Naive thymus-derived CD4-positive, alpha-beta T cell (primary cell): ENCODE measurements around the gene SRPK2. TPM values are rescaled to one million over a fixed set of nuclear protein-coding genes. Genes with fewer than 3 reads are reported as not detected.

Source experiments
- ATAC-seq: fragments of 150-1000 bp; cut with Tn5 transposase; 2 replicates; pipeline ENCODE4 v1.10.0; 2021; ENCODE audit warnings: mild to moderate bottlenecking, moderate library complexity
- CTCF ChIA-PET: fragments of 350-600 bp; sonication (Branson Sonifier 250); formaldehyde crosslinking; loops from one replicate; lab custom pipeline; 2021; ENCODE audit warnings: antibody characterized with exemption; lab: Charles Lee
- POLR2A ChIA-PET: fragments of 350-600 bp; sonication (Branson Sonifier 250); formaldehyde crosslinking; loops from one replicate; lab custom pipeline; 2021; ENCODE audit warnings: antibody characterized with exemption, inconsistent platforms; lab: Charles Lee
- DNase-seq, 9 donors: peaks; one replicate each; pipeline versions ENCODE4 v3.0.0 to v3.0.0-alpha.2; 2020 to 2022; ENCODE audit warnings: mixed read lengths in 1 of 9
- H3K27ac ChIP-seq: one replicate; pipeline ENCODE4 v1.7.0; 2013; ENCODE audit warnings: mild to moderate bottlenecking, low read depth, low read length, moderate library complexity
- H3K27me3 ChIP-seq, 2 donors: one replicate each; pipeline ENCODE4 v1.7.0; 2013; ENCODE audit warnings: low read length in 2 of 2, mild to moderate bottlenecking in 2 of 2, moderate library complexity in 2 of 2; ENCODE audit not compliant: control insufficient read depth in 2 of 2, insufficient read depth in 2 of 2
- H3K36me3 ChIP-seq, 3 experiments: 1 replicate in 2 of 3; 2 replicates in 1 of 3; pipeline ENCODE4 v1.7.0; 2013; ENCODE audit warnings: low read length in 3 of 3, mild to moderate bottlenecking in 3 of 3, moderate library complexity in 1 of 3; ENCODE audit not compliant: insufficient read depth in 3 of 3, control insufficient read depth in 2 of 3
- H3K4me1 ChIP-seq, 2 donors: one replicate each; pipeline ENCODE4 v1.7.0; 2013; ENCODE audit warnings: low read length in 2 of 2, mild to moderate bottlenecking in 2 of 2, moderate library complexity in 1 of 2; ENCODE audit not compliant: control insufficient read depth in 2 of 2, insufficient read depth in 2 of 2
- H3K4me3 ChIP-seq: 2 replicates; pipeline ENCODE4 v1.7.0; 2013; ENCODE audit warnings: mild to moderate bottlenecking, low read length
- H3K9me3 ChIP-seq, 3 experiments: 1 replicate in 2 of 3; 2 replicates in 1 of 3; pipeline ENCODE4 v1.7.0; 2013; ENCODE audit warnings: low read length in 3 of 3; ENCODE audit not compliant: control insufficient read depth in 2 of 3
- H3K27ac Mint-ChIP-seq, 9 donors: one replicate each; pipeline ENCODE4 v1.8.0; 2020 to 2022; ENCODE audit warnings: mixed read lengths in 9 of 9, mild to moderate bottlenecking in 8 of 9, moderate library complexity in 5 of 9, inconsistent platforms in 2 of 9
- H3K27me3 Mint-ChIP-seq, 5 donors: one replicate each; pipeline ENCODE4 v1.8.0; 2021 to 2022; ENCODE audit warnings: mixed read lengths in 5 of 5, mild to moderate bottlenecking in 1 of 5
- H3K36me3 Mint-ChIP-seq, 5 donors: one replicate each; pipeline ENCODE4 v1.8.0; 2020 to 2022; ENCODE audit warnings: mixed read lengths in 5 of 5, mild to moderate bottlenecking in 3 of 5, inconsistent platforms in 1 of 5
- H3K4me1 Mint-ChIP-seq, 7 donors: one replicate each; pipeline ENCODE4 v1.8.0; 2020 to 2022; ENCODE audit warnings: mixed read lengths in 7 of 7, mild to moderate bottlenecking in 3 of 7, inconsistent platforms in 1 of 7
- H3K4me3 Mint-ChIP-seq, 10 donors: one replicate each; pipeline ENCODE4 v1.8.0; 2020 to 2022; ENCODE audit warnings: mild to moderate bottlenecking in 10 of 10, mixed read lengths in 10 of 10, moderate library complexity in 6 of 10, inconsistent platforms in 2 of 10
- H3K9me3 Mint-ChIP-seq, 11 donors: one replicate each; pipeline ENCODE4 v1.8.0; 2020 to 2022; ENCODE audit warnings: mixed read lengths in 11 of 11, mild to moderate bottlenecking in 4 of 11, inconsistent platforms in 1 of 11, moderate library complexity in 1 of 11
- intact Hi-C, 2 donors: fragments of 100-400 bp; cut with micrococcal nuclease; formaldehyde crosslinking; loops; one replicate each; pipeline ENCODE4 v1.15.1; 2023
- polyA plus RNA-seq, 2 donors: library from polyadenylated mRNA; unstranded; fragments of 300-500 nt; fragmentation: Illumina TruSeq; gene quantifications; one replicate each; pipeline ENCODE4 v1.2.3, GENCODE V29; 2021
- total RNA-seq, 6 experiments: library from RNA in 5 of 6; stranded (reverse) in 5 of 6; gene quantifications; 1 replicate in 5 of 6; 2 replicates in 1 of 6; pipeline ENCODE4 v1.2.3 and lab custom pipeline; 2021 to 2026

The SRPK2 gene
- total and polyA plus RNA-seq, 7 experiments from 2014 or later: 40.2 to 56.7 (median 46.8) TPM

DNA sequence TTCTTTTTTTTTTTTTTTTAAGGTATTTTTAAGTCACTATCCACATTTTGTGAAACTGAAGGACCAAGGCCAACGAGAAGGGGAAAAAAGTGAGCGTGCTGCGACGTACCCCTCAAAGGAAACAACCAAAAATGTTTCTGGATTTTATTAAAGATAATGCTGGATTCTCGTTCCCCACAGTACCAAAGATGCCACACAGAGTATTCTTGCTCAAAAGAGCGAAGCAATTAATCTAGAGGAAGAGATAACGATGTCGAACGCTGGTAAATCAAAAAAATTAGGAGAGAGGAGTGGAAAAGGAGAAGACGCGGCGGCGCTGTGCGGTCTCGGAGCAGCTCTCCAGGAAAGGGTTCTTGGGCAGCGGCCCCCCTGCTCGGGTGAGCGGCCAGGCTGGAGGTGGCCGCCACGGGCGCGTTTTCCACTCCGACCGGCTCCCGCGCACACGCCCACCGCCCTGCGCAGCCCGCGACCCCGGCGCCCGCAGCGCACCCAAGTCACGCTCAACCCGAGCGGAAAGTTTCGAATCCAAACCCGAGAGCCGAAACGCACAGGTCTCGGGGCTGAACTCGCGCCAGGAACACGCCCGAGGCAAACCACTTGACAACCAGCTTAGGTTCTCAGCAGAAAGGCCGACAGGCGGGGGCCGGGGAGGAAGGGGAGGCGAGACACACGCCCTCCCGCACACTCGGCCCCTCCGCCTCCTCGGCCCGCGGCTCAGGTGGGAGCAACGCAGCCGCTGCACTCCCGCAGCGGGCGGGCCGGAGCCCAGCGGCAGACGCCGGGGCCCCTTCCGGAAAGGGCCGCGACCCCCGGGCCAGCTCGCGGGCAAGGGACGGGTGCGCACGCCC lies 989 bp downstream of the SRPK2 start:
- DNase-seq (peak; percentile 20 to 56 (median 39)), ATAC-seq (peak; percentile 57)
- H3K27ac ChIP-seq: peak overlapping the region; percentile 61
- peaks cover 5 to 12% of the 10 kb centered on the region in 2 donors for H3K4me1 ChIP-seq
- H3K4me1 Mint-ChIP-seq: peaks cover 20 to 50% (median 41%) of the 10 kb centered on the region in 7 donors
- H3K27ac Mint-ChIP-seq: peak overlapping the region; percentile 60 to 95 (median 90)
- H3K27me3 Mint-ChIP-seq: peaks cover 0 to 2% (median 0%) of the 10 kb centered on the region in 5 donors
- ChIA-PET CTCF (interaction anchor here (0.6 to 1.1 kb wide), 3 partner anchors 12 to 374 kb away, joined by 3 to 6 read pairs (median 3); partner anchors contain the start of gene KMT2E), POLR2A (interaction anchor here (0.5 to 3.4 kb wide), 8 partner anchors 8 to 374 kb away, joined by 3 to 17 read pairs (median 4); partner anchors contain the start of genes KMT2E and RINT1)
- no peaks in the 10 kb centered on the region for H3K27me3 ChIP-seq
- H3K4me3 ChIP-seq: peak overlapping the region; percentile 77
- H3K36me3 ChIP-seq: no peaks in the 10 kb centered on the region
- intact Hi-C loops: loop anchor here (1.0 to 10.0 kb wide), 9 partner anchors 35 to 443 kb away; partner anchors contain the start of gene RINT1 (in 2 of the 2)
- peaks cover 0 to 7% (median 5%) of the 10 kb centered on the region in 5 donors for H3K36me3 Mint-ChIP-seq
- H3K9me3 ChIP-seq: no peaks in the 10 kb centered on the region
- H3K4me3 Mint-ChIP-seq: peak overlapping the region; percentile 79 to 99 (median 96)
- peaks cover 0 to 2% (median 0%) of the 10 kb centered on the region in 11 donors for H3K9me3 Mint-ChIP-seq

GRCh38 chr7:105377903-105378302 lies 10.8 kb downstream of the SRPK2 start:
- peaks cover 0 to 14% (median 7%) of the 10 kb centered on the region in 5 donors for H3K36me3 Mint-ChIP-seq
- H3K4me3 Mint-ChIP-seq: peak overlapping the region in 2 of 10 donors; percentile 17 to 40
- no peaks in the 10 kb centered on the region for H3K36me3 ChIP-seq
- H3K27me3 ChIP-seq: no peaks in the 10 kb centered on the region
- no peak overlapping the region for H3K27ac ChIP-seq
- H3K27me3 Mint-ChIP-seq: no peaks in the 10 kb centered on the region
- H3K4me3 ChIP-seq: no peak overlapping the region
- H3K27ac Mint-ChIP-seq: peak overlapping the region in 2 of 9 donors; percentile 9 to 68
- DNase-seq: no peak
- H3K4me1 ChIP-seq: no peaks in the 10 kb centered on the region
- H3K4me1 Mint-ChIP-seq: peaks cover 12 to 73% (median 61%) of the 10 kb centered on the region in 7 donors
- no peaks in the 10 kb centered on the region for H3K9me3 ChIP-seq
- CTCF ChIA-PET: no interaction called here
- POLR2A ChIA-PET: interaction anchor here (0.8 kb wide), 1 partner anchor 31 kb away, joined by 3 read pairs; no protein-coding TSS in a partner anchor
- H3K9me3 Mint-ChIP-seq: peaks cover 0 to 4% (median 0%) of the 10 kb centered on the region in 11 donors
- no peak for ATAC-seq
- intact Hi-C loops: no loop called here

DNA sequence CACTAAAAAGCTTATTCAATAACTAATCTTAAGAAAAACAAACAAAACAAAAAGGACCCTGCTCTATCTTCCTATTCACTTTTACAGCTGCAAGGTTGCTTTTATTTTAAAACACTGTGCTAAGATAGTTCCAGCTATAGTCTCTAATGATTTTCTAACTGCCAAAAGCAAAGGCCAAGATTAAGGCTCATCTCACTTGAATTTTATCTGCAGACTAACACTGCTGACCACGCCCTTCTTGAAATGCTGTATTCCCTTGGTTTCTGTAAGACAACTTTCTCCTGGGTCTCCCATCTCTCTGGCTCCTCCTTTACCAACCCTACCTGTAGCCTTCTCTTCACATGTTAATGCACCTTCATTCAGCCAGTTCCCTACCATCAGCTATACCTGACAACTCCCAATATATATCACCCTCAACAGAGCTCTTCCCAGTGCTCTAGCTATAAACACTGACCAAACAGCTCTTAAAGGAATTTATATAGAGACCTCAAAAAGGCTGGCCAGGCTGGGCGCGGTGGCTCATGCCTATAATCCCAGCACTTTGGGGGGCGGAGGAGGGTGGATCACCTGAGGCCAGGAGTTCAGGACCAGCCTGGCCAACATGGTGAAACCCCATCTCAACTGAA lies 11.7 kb downstream of the SRPK2 start:
- H3K27ac Mint-ChIP-seq: peak overlapping the region in 4 of 9 donors; percentile 4 to 78 (median 56)
- peaks cover 11 to 75% (median 61%) of the 10 kb centered on the region in 7 donors for H3K4me1 Mint-ChIP-seq
- H3K9me3 Mint-ChIP-seq: peaks cover 0 to 4% (median 0%) of the 10 kb centered on the region in 11 donors
- no peaks in the 10 kb centered on the region for H3K36me3 ChIP-seq
- DNase-seq: no peak
- no peaks in the 10 kb centered on the region for H3K27me3 Mint-ChIP-seq
- no peak overlapping the region for H3K27ac ChIP-seq
- ChIA-PET CTCF (interaction anchor here (0.5 to 2.0 kb wide), 2 partner anchors 9 to 29 kb away, joined by 3 to 4 read pairs; no protein-coding TSS in a partner anchor), POLR2A (interaction anchor here (0.6 to 1.4 kb wide), 3 partner anchors 9 to 31 kb away, joined by 3 to 4 read pairs (median 3); no protein-coding TSS in a partner anchor)
- H3K27me3 ChIP-seq: no peaks in the 10 kb centered on the region
- H3K4me3 ChIP-seq: no peak overlapping the region
- H3K4me1 ChIP-seq: no peaks in the 10 kb centered on the region
- intact Hi-C loops: no loop called here
- H3K4me3 Mint-ChIP-seq: peak overlapping the region in 2 of 10 donors; percentile 24 to 41
- H3K9me3 ChIP-seq: no peaks in the 10 kb centered on the region
- no peak for ATAC-seq
- peaks cover 0 to 14% (median 7%) of the 10 kb centered on the region in 5 donors for H3K36me3 Mint-ChIP-seq

GRCh38 chr7:105369944-105370343 lies 18.8 kb downstream of the SRPK2 start:
- intact Hi-C loops: loop anchor here in 1 of 2 donors (2.0 kb wide), 1 partner anchor 17 kb away; no protein-coding TSS in a partner anchor
- no peak overlapping the region for H3K27ac ChIP-seq
- ChIA-PET CTCF (no interaction called here), POLR2A (no interaction called here)
- Mint-ChIP-seq H3K36me3 (peaks cover 0 to 16% (median 8%) of the 10 kb centered on the region in 5 donors), H3K4me3 (no peak overlapping the region), H3K27ac (peak overlapping the region in 6 of 9 donors; percentile 0 to 47 (median 23)), H3K4me1 (peaks cover 7 to 80% (median 56%) of the 10 kb centered on the region in 7 donors), H3K27me3 (no peaks in the 10 kb centered on the region), H3K9me3 (peaks cover 0 to 4% (median 0%) of the 10 kb centered on the region in 11 donors)
- no peak for DNase-seq
- H3K4me3 ChIP-seq: no peak overlapping the region
- H3K4me1 ChIP-seq: peaks cover 10 to 11% of the 10 kb centered on the region in 2 donors
- no peaks in the 10 kb centered on the region for H3K36me3 ChIP-seq
- no peak for ATAC-seq
- no peaks in the 10 kb centered on the region for H3K9me3 ChIP-seq
- no peaks in the 10 kb centered on the region for H3K27me3 ChIP-seq

DNA sequence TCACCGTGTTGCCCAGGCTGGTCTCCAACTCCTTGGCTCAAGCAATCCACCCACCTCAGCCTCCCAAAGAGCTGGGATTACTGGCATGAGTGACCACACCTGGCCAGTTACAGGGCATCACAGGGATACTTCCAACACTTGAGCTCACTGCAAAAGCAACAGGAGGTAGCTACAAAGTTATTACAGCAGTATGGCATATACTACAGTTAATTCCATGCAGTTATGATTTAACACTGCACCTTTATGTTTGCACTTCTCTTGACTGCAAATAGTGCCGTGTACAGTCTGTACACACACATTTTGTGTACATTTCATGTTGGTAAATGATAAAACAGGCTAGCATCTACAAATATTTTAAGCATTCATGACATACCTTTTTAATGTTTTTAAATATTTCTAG lies 21.3 kb downstream of the SRPK2 start:
- peaks cover 0 to 12% (median 0%) of the 10 kb centered on the region in 11 donors for H3K9me3 Mint-ChIP-seq
- Histone ChIP-seq H3K27ac (no peak overlapping the region), H3K36me3 (no peaks in the 10 kb centered on the region), H3K4me3 (no peak overlapping the region), H3K27me3 (no peaks in the 10 kb centered on the region), H3K4me1 (peaks cover 10 to 11% of the 10 kb centered on the region in 2 donors), H3K9me3 (no peaks in the 10 kb centered on the region)
- peaks cover 10 to 66% (median 46%) of the 10 kb centered on the region in 7 donors for H3K4me1 Mint-ChIP-seq
- intact Hi-C loops: no loop called here
- DNase-seq (no peak), ATAC-seq (no peak)
- H3K36me3 Mint-ChIP-seq: peaks cover 0 to 21% (median 5%) of the 10 kb centered on the region in 5 donors
- no peak overlapping the region for H3K4me3 Mint-ChIP-seq
- CTCF ChIA-PET: interaction anchor here (1.4 kb wide), 1 partner anchor 9 kb away, joined by 4 read pairs; no protein-coding TSS in a partner anchor
- peak overlapping the region in 2 of 9 donors; percentile 31 to 46 for H3K27ac Mint-ChIP-seq
- no peaks in the 10 kb centered on the region for H3K27me3 Mint-ChIP-seq
- POLR2A ChIA-PET: interaction anchor here (0.6 to 1.4 kb wide), 2 partner anchors 9 to 315 kb away, joined by 3 read pairs; no protein-coding TSS in a partner anchor
